H1 (cell line): ENCODE measurements around the gene KRT75.

Source experiments
- CHD1 ChIP-seq: IDR thresholded peaks from 2 replicates; pipeline ENCODE4 v1.6.1; 2012; ENCODE audit warnings: low read depth, low read length, improper control_type of control experiment
- CREB1 ChIP-seq: IDR thresholded peaks from 2 replicates; pipeline ENCODE4 v1.6.1; 2012; ENCODE audit warnings: inconsistent platforms
- RFX5 ChIP-seq: IDR thresholded peaks from 2 replicates; pipeline ENCODE4 v1.6.1; 2011; ENCODE audit warnings: low read depth, low read length, improper control_type of control experiment, borderline replicate concordance
- RNF2 ChIP-seq: fragments of 200-900, 300-1000 bp; sonication (generic); IDR thresholded peaks from 2 replicates; pipeline ENCODE4 v1.7.1; 2016; ENCODE audit warnings: borderline replicate concordance, low read depth, mild to moderate bottlenecking, antibody characterized with exemption, low read length; ENCODE audit not compliant: poor library complexity, severe bottlenecking; ENCODE audit errors: missing control alignments
- SP2 ChIP-seq: IDR thresholded peaks from 2 replicates; pipeline ENCODE4 v1.6.1; 2012; ENCODE audit warnings: mild to moderate bottlenecking, low read length, inconsistent platforms
- TF ChIP-seq, protein P1 (sequence below), 3 experiments: IDR thresholded peaks; 1 replicate in 2 of 3; 2 replicates in 1 of 3; pipeline versions ENCODE4 v1.5.1 to v1.6.1; 2011; ENCODE audit warnings: low read length in 3 of 3, mild to moderate bottlenecking in 3 of 3, inconsistent platforms in 2 of 3, low read depth in 1 of 3, moderate library complexity in 1 of 3; ENCODE audit not compliant: insufficient read depth in 1 of 3; ENCODE audit errors: control extremely low read depth in 1 of 3

DNA sequence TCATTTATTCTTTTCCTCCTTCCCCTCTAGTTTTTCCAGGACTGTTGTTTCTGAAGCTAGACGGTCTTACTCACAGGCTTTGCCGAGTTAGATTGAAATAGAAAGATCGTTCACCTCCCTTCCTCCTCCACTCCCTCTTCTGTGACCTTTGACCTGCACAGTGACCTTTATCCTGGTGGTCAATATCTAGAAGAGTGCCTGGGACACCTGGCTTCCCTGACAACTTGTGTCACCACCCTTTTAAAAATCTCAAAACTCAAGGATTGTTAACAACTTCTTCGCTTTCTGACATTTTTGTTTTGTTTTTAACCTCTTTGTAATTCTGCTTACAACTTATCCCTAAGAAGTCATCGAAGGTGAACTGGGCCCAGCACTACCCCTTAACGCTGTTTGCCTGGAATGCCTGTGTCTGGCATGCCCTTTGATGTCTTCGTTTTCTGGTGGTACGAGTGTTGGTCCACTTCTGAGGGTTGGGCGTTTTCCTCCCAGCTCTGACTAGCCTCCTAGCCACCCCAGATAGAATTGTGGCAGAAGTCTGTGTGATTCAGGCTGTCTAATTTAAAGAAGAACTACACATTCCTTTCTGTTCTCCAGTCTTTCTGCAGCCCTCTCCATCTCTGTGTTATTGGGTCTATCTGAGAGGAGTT lies 2.8 kb upstream of the KRT75 start:
- TF ChIP-seq CHD1 = no peak
- no peak for TF ChIP-seq RNF2
- TF ChIP-seq, protein P1, sequence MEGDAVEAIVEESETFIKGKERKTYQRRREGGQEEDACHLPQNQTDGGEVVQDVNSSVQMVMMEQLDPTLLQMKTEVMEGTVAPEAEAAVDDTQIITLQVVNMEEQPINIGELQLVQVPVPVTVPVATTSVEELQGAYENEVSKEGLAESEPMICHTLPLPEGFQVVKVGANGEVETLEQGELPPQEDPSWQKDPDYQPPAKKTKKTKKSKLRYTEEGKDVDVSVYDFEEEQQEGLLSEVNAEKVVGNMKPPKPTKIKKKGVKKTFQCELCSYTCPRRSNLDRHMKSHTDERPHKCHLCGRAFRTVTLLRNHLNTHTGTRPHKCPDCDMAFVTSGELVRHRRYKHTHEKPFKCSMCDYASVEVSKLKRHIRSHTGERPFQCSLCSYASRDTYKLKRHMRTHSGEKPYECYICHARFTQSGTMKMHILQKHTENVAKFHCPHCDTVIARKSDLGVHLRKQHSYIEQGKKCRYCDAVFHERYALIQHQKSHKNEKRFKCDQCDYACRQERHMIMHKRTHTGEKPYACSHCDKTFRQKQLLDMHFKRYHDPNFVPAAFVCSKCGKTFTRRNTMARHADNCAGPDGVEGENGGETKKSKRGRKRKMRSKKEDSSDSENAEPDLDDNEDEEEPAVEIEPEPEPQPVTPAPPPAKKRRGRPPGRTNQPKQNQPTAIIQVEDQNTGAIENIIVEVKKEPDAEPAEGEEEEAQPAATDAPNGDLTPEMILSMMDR (IDR thresholded peaks at IDR 0.05; ENCODE audit: control extremely low read depth in 1 of 3, insufficient read depth in 1 of 3, low read depth in 1 of 3, low read length in 3 of 3) = no peak
- no peak for TF ChIP-seq SP2
- no peak for TF ChIP-seq RFX5
- no peak for TF ChIP-seq CREB1
